ENCODE results near the gene AFAP1. TPM values are rescaled to one million over a fixed set of nuclear protein-coding genes. Genes with fewer than 3 reads are reported as not detected.

The AFAP1 gene
- total RNA-seq, 4 donors from 2014 or later: 8.3 to 27.1 (median 11.1) TPM

GRCh38 chr4:7838136-7838782 lies 101.4 kb downstream of the AFAP1 start:
- no peak for DNase-seq (ENCODE audit: low spot score in 2 of 2)
- Histone ChIP-seq H3K4me1 (peaks cover 11% of the 10 kb centered on the region), H3K36me3 (peaks cover 8% of the 10 kb centered on the region), H3K9me3 (no peaks in the 10 kb centered on the region), H3K27me3 (no peaks in the 10 kb centered on the region), H3K27ac (no peak overlapping the region), H3K4me3 (no peak overlapping the region)
- 92% methylated on average over 13 of the region's 13 CpGs for WGBS
- TF ChIP-seq POLR2AphosphoS5 (IDR thresholded peaks at IDR 0.05): no peak
- TF ChIP-seq, protein P1, sequence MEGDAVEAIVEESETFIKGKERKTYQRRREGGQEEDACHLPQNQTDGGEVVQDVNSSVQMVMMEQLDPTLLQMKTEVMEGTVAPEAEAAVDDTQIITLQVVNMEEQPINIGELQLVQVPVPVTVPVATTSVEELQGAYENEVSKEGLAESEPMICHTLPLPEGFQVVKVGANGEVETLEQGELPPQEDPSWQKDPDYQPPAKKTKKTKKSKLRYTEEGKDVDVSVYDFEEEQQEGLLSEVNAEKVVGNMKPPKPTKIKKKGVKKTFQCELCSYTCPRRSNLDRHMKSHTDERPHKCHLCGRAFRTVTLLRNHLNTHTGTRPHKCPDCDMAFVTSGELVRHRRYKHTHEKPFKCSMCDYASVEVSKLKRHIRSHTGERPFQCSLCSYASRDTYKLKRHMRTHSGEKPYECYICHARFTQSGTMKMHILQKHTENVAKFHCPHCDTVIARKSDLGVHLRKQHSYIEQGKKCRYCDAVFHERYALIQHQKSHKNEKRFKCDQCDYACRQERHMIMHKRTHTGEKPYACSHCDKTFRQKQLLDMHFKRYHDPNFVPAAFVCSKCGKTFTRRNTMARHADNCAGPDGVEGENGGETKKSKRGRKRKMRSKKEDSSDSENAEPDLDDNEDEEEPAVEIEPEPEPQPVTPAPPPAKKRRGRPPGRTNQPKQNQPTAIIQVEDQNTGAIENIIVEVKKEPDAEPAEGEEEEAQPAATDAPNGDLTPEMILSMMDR (IDR thresholded peaks at IDR 0.05): no peak
- no peak for TF ChIP-seq POLR2A (IDR thresholded peaks at IDR 0.05)
- TF ChIP-seq EP300 (IDR thresholded peaks at IDR 0.05): no peak

DNA sequence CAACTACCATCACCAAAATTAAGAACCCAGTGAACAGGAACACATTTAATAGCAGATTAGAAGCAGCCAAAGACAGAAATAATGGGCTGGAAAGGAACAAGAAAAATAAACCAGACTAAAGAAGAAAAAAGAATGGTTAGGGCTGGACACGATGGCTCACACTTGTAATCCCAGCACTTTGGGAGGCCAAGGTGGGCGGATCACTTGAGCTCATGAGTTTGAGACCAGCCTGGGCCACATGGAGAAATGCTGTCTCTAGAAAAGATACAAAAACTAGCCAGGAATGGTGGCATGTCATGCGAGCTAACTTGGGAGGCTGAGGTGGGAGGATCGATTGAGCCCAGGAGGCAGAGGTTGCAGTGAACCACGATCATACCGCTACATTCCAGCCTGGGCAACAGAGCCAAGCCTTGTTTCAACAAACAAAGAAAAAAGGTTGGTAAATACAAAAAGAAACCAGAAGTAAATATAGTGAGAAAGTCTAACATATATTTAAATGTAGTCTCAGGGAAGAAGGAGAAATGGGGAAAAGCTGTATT lies 102.0 kb downstream of the AFAP1 start:
- Histone ChIP-seq H3K27me3 (no peaks in the 10 kb centered on the region), H3K4me3 (no peak overlapping the region), H3K36me3 (peaks cover 8% of the 10 kb centered on the region), H3K9me3 (no peaks in the 10 kb centered on the region), H3K4me1 (peaks cover 5% of the 10 kb centered on the region), H3K27ac (no peak overlapping the region)
- WGBS: 88% methylated on average over 6 of the region's 6 CpGs
- no peak for DNase-seq (ENCODE audit: low spot score in 2 of 2)
- no peak for TF ChIP-seq POLR2AphosphoS5 (IDR thresholded peaks at IDR 0.05)

- H3K4me1 ChIP-seq: peaks cover 21% of the 10 kb centered on the region
- WGBS: 84% methylated on average over 14 of the region's 14 CpGs
- no peak for DNase-seq (ENCODE audit: low spot score in 2 of 2)
- no peak for TF ChIP-seq POLR2A (IDR thresholded peaks at IDR 0.05)
- no peak for TF ChIP-seq POLR2AphosphoS5 (IDR thresholded peaks at IDR 0.05)
- TF ChIP-seq, protein P1 (IDR thresholded peaks at IDR 0.05): no peak
- no peak for TF ChIP-seq EP300 (IDR thresholded peaks at IDR 0.05)
- no peaks in the 10 kb centered on the region for H3K27me3 ChIP-seq
- no peaks in the 10 kb centered on the region for H3K9me3 ChIP-seq
- H3K36me3 ChIP-seq: no peaks in the 10 kb centered on the region
- H3K4me3 ChIP-seq: no peak overlapping the region
- H3K27ac ChIP-seq: peak overlapping the region; percentile 12
These were observed 107.6 kb downstream of the AFAP1 start for GRCh38 chr4:7831858-7832730.

DNA sequence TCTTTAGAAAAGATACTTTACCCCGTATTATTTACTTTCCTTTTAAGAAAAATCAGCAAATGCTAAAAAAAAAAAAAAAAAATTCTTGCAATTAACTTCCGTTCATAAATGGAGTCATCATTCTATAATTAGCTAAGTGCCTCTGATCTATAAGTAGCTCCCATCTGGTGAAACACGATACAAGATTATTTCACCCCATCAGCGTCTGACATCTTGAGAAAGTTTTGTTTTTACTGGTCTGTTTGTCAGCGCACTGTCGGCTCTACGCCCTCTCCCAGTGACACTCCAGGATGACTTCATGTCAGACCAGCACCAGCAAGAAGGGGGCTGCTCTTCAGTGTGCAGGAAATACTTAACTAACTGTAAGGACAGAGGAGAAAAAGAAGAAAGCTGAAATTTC lies 108.3 kb downstream of the AFAP1 start:
- DNase-seq (ENCODE audit: low spot score in 2 of 2): no peak
- Histone ChIP-seq H3K4me3 (no peak overlapping the region), H3K36me3 (no peaks in the 10 kb centered on the region), H3K27me3 (no peaks in the 10 kb centered on the region), H3K4me1 (peaks cover 21% of the 10 kb centered on the region), H3K9me3 (no peaks in the 10 kb centered on the region), H3K27ac (peak overlapping the region; percentile 12)
- TF ChIP-seq, protein P1 (IDR thresholded peaks at IDR 0.05): no peak
- no peak for TF ChIP-seq POLR2AphosphoS5 (IDR thresholded peaks at IDR 0.05)
- WGBS: 62% methylated on average over 7 of the region's 7 CpGs

GRCh38 chr4:7830747-7831146 lies 108.9 kb downstream of the AFAP1 start:
- 82% methylated on average over 2 of the region's 2 CpGs for WGBS
- Histone ChIP-seq H3K36me3 (no peaks in the 10 kb centered on the region), H3K27me3 (no peaks in the 10 kb centered on the region), H3K27ac (no peak overlapping the region), H3K4me3 (no peak overlapping the region), H3K9me3 (no peaks in the 10 kb centered on the region), H3K4me1 (peaks cover 21% of the 10 kb centered on the region)
- no peak for DNase-seq (ENCODE audit: low spot score in 2 of 2)
- TF ChIP-seq EP300 (IDR thresholded peaks at IDR 0.05) (no peak), POLR2AphosphoS5 (IDR thresholded peaks at IDR 0.05) (no peak), POLR2A (IDR thresholded peaks at IDR 0.05) (no peak)
- TF ChIP-seq, protein P1 (IDR thresholded peaks at IDR 0.05): no peak
